Chondrocyte (in vitro differentiated cells): ENCODE measurements around the gene GTF3A. TPM values are rescaled to one million over a fixed set of nuclear protein-coding genes. Genes with fewer than 3 reads are reported as not detected.

Experiments used
- DNase-seq: peaks from one replicate; pipeline ENCODE4 v3.0.0; 2021; ENCODE audit warnings: mixed read lengths, low spot score
- H3K27ac Mint-ChIP-seq: one replicate; pipeline ENCODE4 v1.8.0; 2021; ENCODE audit warnings: mild to moderate bottlenecking, moderate library complexity, mixed read lengths; ENCODE audit not compliant: unreplicated experiment
- H3K27me3 Mint-ChIP-seq: 2 replicates; pipeline ENCODE4 v1.8.0; 2021; ENCODE audit warnings: low read depth, mixed read lengths
- H3K36me3 Mint-ChIP-seq: 2 replicates; pipeline ENCODE4 v1.8.0; 2021; ENCODE audit warnings: low read depth, mixed read lengths
- H3K4me1 Mint-ChIP-seq: 2 replicates; pipeline ENCODE4 v1.8.0; 2021; ENCODE audit warnings: low read depth, mild to moderate bottlenecking, mixed read lengths
- H3K4me3 Mint-ChIP-seq: one replicate; pipeline ENCODE4 v1.8.0; 2021; ENCODE audit warnings: mild to moderate bottlenecking, moderate library complexity, mixed read lengths; ENCODE audit not compliant: unreplicated experiment
- H3K9me3 Mint-ChIP-seq: 2 replicates; pipeline ENCODE4 v1.8.0; 2021; ENCODE audit warnings: low read depth, mixed read lengths
- total RNA-seq: library from RNA; stranded (reverse); gene quantifications from 3 replicates; pipeline ENCODE4 v1.2.1, GENCODE V29; 2021
- TF ChIP-seq, protein P1 (sequence below): fragments of 200-600 bp; sonication (generic); IDR thresholded peaks from 2 replicates; pipeline ENCODE4 v1.5.0; 2021; ENCODE audit warnings: antibody characterized with exemption, mild to moderate bottlenecking, moderate library complexity

The GTF3A gene
- total RNA-seq, 1 donor from 2014 or later = 74.7 TPM

- Mint-ChIP-seq H3K27ac (no peak overlapping the region), H3K4me3 (no peak overlapping the region), H3K9me3 (no peaks in the 10 kb centered on the region), H3K27me3 (peaks cover 9% of the 10 kb centered on the region), H3K36me3 (no peaks in the 10 kb centered on the region), H3K4me1 (no peaks in the 10 kb centered on the region)
- no peak for DNase-seq
- TF ChIP-seq, protein P1, sequence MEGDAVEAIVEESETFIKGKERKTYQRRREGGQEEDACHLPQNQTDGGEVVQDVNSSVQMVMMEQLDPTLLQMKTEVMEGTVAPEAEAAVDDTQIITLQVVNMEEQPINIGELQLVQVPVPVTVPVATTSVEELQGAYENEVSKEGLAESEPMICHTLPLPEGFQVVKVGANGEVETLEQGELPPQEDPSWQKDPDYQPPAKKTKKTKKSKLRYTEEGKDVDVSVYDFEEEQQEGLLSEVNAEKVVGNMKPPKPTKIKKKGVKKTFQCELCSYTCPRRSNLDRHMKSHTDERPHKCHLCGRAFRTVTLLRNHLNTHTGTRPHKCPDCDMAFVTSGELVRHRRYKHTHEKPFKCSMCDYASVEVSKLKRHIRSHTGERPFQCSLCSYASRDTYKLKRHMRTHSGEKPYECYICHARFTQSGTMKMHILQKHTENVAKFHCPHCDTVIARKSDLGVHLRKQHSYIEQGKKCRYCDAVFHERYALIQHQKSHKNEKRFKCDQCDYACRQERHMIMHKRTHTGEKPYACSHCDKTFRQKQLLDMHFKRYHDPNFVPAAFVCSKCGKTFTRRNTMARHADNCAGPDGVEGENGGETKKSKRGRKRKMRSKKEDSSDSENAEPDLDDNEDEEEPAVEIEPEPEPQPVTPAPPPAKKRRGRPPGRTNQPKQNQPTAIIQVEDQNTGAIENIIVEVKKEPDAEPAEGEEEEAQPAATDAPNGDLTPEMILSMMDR = no peak
Observed at GRCh38 chr13:27461940-27462584, 37.6 kb downstream of the GTF3A start.

GRCh38 chr13:27463500-27463899 is 39.1 kb downstream of the GTF3A start:
- Mint-ChIP-seq H3K27ac (no peak overlapping the region), H3K27me3 (peaks cover 9% of the 10 kb centered on the region), H3K9me3 (no peaks in the 10 kb centered on the region), H3K4me1 (no peaks in the 10 kb centered on the region), H3K36me3 (no peaks in the 10 kb centered on the region), H3K4me3 (no peak overlapping the region)
- no peak for DNase-seq
- TF ChIP-seq, protein P1 = no peak

DNA sequence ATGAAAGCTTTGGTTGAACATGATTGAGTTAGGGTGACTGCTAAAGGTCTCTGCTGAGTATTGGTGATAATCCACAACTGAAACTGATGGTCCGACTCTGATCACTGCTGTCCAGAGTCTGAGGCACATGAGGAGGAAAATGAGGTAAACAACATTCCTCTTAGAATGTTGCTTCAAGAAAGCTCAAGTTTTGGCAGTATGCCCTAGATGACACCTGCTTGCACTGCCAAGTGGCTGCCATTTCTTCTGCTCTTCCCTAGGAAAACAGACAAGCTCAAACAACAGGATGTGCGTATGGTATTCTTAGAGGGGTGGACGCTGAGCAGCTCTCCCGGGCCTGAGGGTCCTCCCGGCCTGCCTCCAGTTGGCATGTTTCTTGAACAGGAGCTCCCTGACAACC is 41.2 kb downstream of the GTF3A start:
- DNase-seq = no peak
- H3K27ac Mint-ChIP-seq = no peak overlapping the region
- H3K9me3 Mint-ChIP-seq = no peaks in the 10 kb centered on the region
- TF ChIP-seq, protein P1 = no peak
- no peak overlapping the region for H3K4me3 Mint-ChIP-seq
- peaks cover 9% of the 10 kb centered on the region for H3K27me3 Mint-ChIP-seq
- no peaks in the 10 kb centered on the region for H3K36me3 Mint-ChIP-seq
- H3K4me1 Mint-ChIP-seq = no peaks in the 10 kb centered on the region

- TF ChIP-seq, protein P1 = no peak
- Mint-ChIP-seq H3K27me3 (peaks cover 11% of the 10 kb centered on the region), H3K4me3 (no peak overlapping the region), H3K4me1 (no peaks in the 10 kb centered on the region), H3K36me3 (no peaks in the 10 kb centered on the region), H3K27ac (no peak overlapping the region), H3K9me3 (no peaks in the 10 kb centered on the region)
- DNase-seq = no peak
Observed at GRCh38 chr13:27466513-27466912, 42.1 kb downstream of the GTF3A start.

DNA sequence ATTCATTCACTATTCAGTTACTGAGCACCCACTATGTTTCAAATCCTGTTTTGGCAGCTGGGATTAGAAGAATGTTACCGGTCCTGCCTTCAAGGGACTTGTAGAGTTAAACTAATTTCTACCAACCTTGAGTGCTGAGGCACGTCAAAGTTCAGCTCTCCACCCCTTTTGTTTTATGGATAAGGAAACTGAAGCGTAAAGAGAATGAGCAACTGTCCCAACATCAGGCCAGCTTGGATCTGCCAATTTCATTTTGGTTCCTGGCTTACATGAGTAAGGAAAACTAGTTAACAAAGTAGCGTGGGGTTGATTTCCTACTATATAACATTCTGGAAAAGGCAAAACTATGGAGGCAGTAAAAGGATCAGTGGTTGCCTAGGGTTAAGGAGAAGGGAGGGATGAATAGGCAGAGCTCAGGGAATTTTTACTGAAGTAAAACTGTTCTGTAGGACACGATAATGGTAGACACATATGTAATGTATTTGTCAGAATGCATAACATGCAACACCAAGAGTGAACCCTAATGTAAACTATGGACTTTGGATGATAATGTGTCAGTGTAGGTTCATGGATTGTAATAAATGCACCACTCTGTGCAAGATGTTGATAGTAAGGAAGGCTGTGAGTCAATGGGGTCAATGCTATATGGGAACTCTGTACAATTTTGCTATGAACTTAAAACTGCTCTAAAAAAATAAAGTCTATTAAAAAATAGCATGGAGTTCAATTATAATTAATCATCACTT is 45.8 kb downstream of the GTF3A start:
- no peaks in the 10 kb centered on the region for H3K4me1 Mint-ChIP-seq
- H3K9me3 Mint-ChIP-seq = no peaks in the 10 kb centered on the region
- H3K27ac Mint-ChIP-seq = no peak overlapping the region
- DNase-seq = no peak
- TF ChIP-seq, protein P1 = no peak
- no peak overlapping the region for H3K4me3 Mint-ChIP-seq
- H3K27me3 Mint-ChIP-seq = peaks cover 13% of the 10 kb centered on the region
- no peaks in the 10 kb centered on the region for H3K36me3 Mint-ChIP-seq
